ENCODE measurements around the gene DPP4. TPM values are rescaled to one million over a fixed set of nuclear protein-coding genes. Genes with fewer than 3 reads are reported as not detected.
"Not testable (repeated sequence)": the region's sequence is repeated elsewhere in the genome, so short reads cannot be mapped to it uniquely, and the experiment has no call there.

DPP4 gene
- polyA plus RNA-seq, 4 donors, result 39.5 to 136 (median 115) TPM

DNA sequence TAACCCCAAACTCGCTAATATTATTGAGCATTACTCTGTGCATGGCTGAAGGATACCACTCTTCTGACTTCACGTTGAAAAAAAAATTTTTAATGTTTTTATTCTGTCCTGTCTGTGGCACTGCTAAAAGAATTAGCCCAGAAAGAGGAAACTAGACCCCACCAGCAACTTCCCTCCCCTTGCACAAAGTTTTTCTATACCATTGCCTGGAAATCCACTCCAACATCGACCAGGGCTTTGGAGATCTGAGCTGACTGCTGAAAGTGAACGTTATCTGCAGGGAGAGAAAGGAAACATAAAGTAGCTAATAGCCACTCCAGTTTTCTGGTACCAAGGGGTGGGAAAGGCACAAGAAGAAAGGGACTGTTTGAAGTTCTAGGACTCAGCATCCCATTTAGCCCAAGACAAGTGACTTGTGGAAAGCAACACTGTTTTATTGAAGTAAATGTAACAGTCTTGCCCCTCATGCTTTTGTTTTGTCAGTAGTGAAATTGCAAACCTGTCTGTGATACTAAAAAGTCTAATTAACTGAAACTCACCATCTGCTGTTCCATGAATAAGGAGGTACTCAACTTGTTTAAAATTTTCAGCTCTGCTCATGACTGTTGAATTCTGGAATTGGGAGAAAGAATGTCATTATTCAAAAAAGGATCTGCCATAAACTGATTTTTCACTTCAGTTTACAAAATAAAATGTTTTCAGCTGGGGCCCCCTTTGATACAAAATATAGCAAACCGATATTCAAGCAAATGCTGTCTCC lies 79.1 kb downstream of the DPP4 start:
- no peak for DNase-seq (ENCODE audit: low read depth in 4 of 4, low spot score in 3 of 4)

DNA sequence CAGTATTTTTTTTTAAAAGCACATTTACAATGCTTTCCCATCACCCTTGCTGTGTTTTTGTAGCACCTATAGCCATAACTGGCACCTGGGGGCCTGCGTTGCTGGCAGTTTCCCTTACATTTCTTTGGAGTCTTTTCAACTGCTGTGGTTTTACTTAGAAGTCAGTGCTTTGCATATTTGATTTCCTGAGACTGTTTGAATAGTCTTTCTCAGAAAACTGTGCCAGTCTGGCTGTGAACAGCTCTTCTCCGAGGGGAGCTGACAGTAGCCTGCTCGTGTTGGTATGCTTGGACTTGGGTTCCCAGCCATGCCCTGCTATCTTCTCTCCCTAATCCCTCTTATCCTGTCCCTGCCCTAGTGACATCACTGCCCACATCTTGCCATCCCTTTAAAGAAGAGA lies 81.5 kb downstream of the DPP4 start:
- no peak for DNase-seq (ENCODE audit: low read depth in 4 of 4, low spot score in 3 of 4)

DNA sequence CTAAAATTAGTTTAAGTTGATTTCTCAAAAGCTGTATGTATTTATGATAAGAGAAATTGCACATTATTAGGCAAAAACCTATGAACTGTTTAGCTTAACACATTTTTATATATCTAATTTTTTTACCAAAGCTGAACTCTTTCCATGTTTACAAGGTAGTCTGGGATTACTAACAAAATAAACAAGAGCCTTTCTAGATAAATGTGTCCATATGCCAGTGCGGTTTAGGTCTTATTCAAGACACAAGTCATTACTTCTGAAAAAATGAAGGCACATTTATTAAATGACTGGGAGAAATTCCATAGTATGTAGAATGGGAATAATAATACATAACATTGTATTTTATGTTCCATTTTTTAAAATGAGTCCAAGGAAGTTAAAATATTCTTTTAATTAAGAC lies 82.0 kb downstream of the DPP4 start:
- DNase-seq (ENCODE audit: low read depth in 4 of 4, low spot score in 3 of 4), result no peak

DNA sequence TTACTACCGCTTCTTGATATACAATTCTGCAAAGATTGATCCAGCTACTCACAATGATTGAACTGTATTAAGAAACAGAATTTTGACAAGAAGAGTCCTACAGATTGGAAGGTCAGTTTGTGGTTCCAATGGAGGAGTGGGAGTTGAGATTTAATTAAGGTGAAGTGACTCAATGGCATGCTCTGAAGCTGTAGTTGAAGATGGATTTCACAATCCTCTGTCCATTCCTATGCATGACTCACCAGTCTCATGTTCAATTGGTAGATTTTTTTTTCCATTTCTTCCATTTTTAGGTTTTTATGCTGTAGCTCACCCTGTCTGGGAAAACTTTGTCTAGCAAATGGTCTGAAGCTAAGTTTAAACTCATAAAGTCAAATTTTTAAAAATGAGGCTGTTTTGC lies 83.3 kb downstream of the DPP4 start:
- no peak for DNase-seq (ENCODE audit: low read depth in 4 of 4, low spot score in 3 of 4)

DNA sequence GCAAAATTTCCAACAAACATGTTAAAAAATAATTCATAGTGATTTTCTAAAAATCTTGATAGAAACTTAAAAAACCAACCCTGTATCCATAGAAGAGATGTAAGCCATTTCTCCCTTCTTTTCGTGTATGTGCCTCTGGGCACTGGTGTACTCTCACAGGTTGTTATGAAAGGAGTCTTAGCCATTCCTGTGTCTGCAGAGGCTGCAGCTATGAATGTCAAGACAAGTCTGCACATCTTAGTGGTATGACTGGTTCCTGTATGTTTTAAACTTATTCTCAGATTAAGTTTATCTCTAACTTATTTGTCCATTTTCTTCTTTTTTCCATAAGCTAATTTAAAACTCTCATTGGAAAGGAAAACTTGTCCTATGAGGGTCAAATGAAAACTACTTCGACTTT lies 84.0 kb downstream of the DPP4 start:
- DNase-seq (ENCODE audit: low read depth in 4 of 4, low spot score in 3 of 4), result no peak

GRCh38 chr2:161988589-161988988 lies 85.4 kb downstream of the DPP4 start:
- no peak for DNase-seq (ENCODE audit: low read depth in 4 of 4, low spot score in 3 of 4)

DNA sequence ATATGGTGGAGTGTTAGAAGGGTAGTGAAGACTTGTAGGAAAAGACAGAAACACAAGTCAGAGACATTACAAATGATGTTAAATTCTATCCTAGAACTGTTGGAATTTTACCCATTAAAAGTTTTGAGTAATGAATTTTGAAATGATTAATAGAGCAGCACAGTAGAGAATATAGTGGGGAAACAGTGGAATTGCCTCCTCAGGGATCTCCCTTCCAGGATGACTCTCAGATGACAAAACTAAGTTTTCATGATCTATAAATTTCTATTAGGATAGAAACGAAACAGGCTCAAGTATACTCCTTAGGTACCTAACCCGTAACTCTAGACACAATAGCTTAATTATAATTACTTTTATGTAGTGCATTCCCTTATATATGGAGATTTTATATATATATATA lies 86.7 kb downstream of the DPP4 start:
- no peak for DNase-seq (ENCODE audit: low read depth in 4 of 4, low spot score in 3 of 4)

GRCh38 chr2:161983866-161984265 lies 90.1 kb downstream of the DPP4 start:
- DNase-seq (ENCODE audit: low read depth in 4 of 4, low spot score in 3 of 4), result no peak

GRCh38 chr2:161983331-161983651 lies 90.7 kb downstream of the DPP4 start:
- no peak for DNase-seq (ENCODE audit: low read depth in 4 of 4, low spot score in 3 of 4)

- no peak for DNase-seq (ENCODE audit: low read depth in 4 of 4, low spot score in 3 of 4)
Observed at GRCh38 chr2:161982548-161983330, 91.3 kb downstream of the DPP4 start.

DNA sequence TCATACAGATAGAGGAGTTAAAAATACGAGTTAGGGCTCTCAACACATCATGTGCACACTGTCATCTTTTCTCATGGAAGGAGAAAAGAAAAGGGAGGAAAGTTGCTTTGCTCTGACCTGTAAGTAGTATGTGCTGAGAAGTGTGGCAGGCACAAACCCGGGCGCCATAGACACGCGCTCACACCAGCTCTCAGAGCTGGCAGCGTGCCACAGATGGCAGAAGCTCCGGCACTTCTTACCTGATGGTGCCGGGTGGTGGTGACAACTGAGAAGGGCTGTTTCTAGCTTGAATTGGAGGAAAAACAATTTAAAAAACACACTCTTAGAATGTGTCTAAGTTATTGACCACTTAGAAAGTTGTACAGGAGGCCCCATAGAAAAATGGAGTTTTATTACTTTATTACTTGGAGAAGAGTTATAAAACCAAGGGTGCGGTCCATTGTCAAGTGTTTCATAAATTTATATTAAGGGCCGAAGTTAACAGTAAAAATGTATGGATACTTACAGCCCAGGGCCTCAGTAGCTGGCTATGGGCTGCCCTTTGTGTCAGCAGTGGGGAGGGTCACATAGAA lies 92.2 kb downstream of the DPP4 start:
- DNase-seq (ENCODE audit: low read depth in 4 of 4, low spot score in 3 of 4), result no peak

GRCh38 chr2:161980976-161981375 lies 93.0 kb downstream of the DPP4 start:
- no peak for DNase-seq (ENCODE audit: low read depth in 4 of 4, low spot score in 3 of 4)

GRCh38 chr2:161979490-161979889 lies 94.5 kb downstream of the DPP4 start:
- DNase-seq (ENCODE audit: low read depth in 4 of 4, low spot score in 3 of 4), result no peak

DNA sequence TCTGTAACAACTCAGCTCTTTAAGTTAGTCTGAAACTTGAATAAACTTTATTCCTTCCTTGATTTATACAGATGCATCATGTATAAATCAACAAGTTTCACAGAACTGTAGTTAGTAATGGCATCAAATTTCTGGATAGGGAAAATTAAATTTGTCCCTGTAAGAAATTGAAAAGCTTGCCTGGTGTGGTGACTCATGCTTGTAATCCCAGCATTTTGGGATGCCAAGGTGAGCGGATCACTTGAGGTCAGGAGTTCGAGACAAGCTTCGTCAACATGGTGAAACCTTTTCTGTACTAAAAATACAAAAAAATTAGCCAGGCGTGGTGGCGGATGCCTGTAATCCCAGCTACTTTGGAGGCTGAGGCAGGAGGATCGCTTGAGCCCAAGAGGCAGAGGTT lies 96.1 kb downstream of the DPP4 start:
- DNase-seq (ENCODE audit: low read depth in 4 of 4, low spot score in 3 of 4), result not testable (repeated sequence)

DNA sequence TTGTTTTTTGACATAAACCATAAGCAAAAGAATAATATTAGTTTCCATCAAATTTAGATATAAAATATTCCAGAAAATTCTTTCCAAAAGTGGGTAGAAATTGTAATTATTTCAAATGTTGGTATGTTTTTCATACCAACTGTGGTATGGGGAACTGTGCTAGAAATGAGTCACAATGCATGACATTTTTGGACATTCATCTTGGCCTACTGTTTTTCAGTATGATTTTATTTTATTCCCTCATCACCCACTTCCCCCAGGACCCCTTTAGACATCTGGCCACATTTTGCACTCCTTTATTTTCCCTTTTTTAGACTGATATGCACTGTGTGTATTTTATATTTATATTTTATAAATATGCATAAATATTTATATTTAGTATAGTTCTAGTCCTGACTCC lies 97.1 kb downstream of the DPP4 start:
- DNase-seq (ENCODE audit: low read depth in 4 of 4, low spot score in 3 of 4), result no peak

DNA sequence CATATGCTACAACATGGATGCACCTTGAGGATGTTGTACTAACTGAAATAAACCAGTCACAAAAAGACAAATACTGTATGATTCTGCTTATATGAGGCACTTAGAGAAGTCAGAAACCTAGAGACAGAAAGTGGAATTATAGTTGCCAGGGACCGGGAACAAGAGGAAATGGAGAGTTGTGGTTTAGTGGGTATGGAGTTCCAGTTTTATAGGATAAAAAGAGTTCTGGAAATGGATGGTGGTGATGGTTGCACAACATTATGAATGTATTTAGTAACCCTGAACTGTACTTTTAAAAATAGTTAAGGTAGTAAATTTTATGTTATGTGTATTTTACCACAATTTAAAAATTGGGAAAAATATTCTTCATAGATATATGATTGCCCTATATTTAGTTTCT lies 97.7 kb downstream of the DPP4 start:
- no peak for DNase-seq (ENCODE audit: low read depth in 4 of 4, low spot score in 3 of 4)

DNA sequence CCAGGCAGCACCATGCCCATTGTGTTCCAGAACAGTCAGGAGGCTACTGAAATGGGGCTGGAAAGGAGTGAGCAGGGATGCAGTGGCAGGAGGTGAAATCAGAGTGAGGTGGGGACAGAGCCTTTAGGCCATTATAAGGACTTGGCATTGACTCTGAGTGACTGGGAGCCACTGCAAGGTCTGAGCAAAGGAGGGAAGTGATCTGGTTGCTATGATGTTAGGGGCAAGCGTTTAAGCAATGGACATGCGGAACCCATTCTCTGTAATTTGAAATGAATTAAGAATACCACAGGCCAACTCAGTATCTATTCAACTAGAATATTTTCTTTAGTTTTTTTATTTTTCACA lies 98.2 kb downstream of the DPP4 start:
- DNase-seq (ENCODE audit: low read depth in 4 of 4, low spot score in 3 of 4), result no peak

DNA sequence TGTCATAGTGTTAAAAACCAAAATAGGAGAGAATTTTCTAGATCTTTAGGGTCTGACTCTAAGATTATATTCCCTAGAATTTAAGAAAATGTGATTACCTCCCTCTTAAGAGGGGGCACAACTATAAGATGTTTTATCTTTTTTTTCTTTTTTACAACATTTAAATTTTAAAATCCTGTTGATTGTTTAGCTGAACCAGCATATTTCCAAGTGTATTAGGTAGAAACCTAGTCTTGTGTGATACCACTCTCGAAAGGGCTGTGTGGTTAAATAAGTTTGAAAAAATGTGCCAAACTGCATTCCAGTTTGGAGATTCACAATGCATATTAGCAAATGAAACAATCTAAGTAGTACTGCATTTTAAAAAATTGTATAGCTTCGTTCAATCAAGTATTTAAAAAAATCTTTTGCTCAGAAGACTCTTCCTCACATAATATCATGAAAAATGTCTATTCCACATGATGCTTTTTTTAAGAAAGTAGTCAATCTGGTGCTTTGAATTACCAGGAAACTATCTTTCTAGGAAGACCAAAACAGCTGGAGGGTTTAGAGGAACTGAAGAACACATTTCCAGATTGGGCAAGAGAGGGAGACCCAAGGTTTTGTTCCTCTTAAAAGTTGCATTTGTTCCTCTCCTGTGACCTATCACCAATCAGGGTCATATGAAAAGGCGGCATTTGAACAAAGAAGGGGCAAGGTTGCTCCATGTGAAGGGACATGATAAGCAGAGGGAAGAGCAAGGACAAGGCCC lies 98.8 kb downstream of the DPP4 start:
- no peak for DNase-seq (ENCODE audit: low read depth in 4 of 4, low spot score in 3 of 4)

GRCh38 chr2:161974461-161974860 lies 99.6 kb downstream of the DPP4 start:
- no peak for DNase-seq (ENCODE audit: low read depth in 4 of 4, low spot score in 3 of 4)

DNA sequence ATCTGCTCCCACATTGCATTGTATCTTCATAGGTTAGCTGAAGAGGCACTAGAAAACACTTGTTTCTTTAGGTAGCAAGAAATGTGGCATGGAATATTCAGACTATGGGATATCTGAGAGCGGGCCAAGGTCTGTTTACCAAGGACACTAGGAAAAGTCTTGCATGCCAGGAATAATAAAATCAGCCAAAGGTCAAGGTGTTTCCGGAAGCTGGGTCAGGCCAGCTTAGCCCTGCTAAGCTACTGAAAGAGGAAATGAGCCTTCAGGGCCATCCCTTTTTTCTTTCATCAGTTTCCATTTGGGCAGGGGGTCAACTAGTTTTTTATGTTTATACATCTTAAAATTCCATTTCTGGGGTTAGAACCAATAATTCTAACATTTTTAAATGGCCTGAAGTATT lies 101.1 kb downstream of the DPP4 start:
- DNase-seq (ENCODE audit: low read depth in 4 of 4, low spot score in 3 of 4), result no peak

DNA sequence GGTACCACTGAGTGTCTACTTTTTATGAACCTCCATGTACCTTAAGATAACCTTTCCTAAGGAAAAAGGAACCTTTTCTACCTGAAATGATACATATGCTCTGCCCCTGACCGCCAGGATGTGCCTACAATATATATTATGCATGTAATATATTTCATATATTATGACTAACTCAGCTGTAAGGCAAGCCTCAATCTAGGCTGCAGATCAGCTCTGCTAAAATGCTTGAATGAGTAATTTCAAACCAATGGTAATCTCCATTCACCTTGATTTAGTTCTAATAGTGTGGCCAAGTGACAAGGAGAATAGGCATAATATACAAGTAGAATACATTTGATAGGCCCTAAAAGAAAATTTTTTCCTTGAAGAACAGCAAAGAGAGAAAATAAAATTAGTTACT lies 101.8 kb downstream of the DPP4 start:
- DNase-seq (ENCODE audit: low read depth in 4 of 4, low spot score in 3 of 4), result no peak
